ENCODE measurements around the gene FBXO21. TPM values are rescaled to one million over a fixed set of nuclear protein-coding genes. Genes with fewer than 3 reads are reported as not detected.

Gene FBXO21
- total and polyA plus RNA-seq, 2 of the 13 experiments (the other 11 are each of a cell fraction or from before 2014, with no cell fraction given): 15.6 to 32.5 TPM

- TF ChIP-seq ZNF605 (CRISPR knock-in tag; IDR thresholded peaks at IDR 0.05): no peak
- TF ChIP-seq RERE (CRISPR knock-in tag; IDR thresholded peaks at IDR 0.05; ENCODE audit: low read depth): no peak
- TF ChIP-seq ZBTB2 (CRISPR knock-in tag; IDR thresholded peaks at IDR 0.05; ENCODE audit: low read depth): no peak
- no peak for TF ChIP-seq MIER3 (CRISPR knock-in tag; IDR thresholded peaks at IDR 0.05; ENCODE audit: borderline replicate concordance)
- no peak for TF ChIP-seq ZNF556 (CRISPR knock-in tag; IDR thresholded peaks at IDR 0.05; ENCODE audit: borderline replicate concordance)
Observed at GRCh38 chr12:117172168-117172567, 18.1 kb downstream of the FBXO21 start (continued).

GRCh38 chr12:117171499-117172162, 18.6 kb downstream of the FBXO21 start:
- Histone ChIP-seq H3K4me3 (replicated peaks in 1 of 3; ENCODE audit: insufficient read depth in 1 of 3, low read depth in 2 of 3, low read length in 3 of 3) (no peak overlapping the region), H3K27ac (ENCODE audit: extremely low read length, insufficient read depth, low read length) (no peak overlapping the region), H2AFZ (ENCODE audit: low read length) (no peak overlapping the region), H4K20me1 (ENCODE audit: insufficient read depth, low read length) (no peaks in the 10 kb centered on the region), H3K4me1 (ENCODE audit: insufficient read depth, low read length) (peaks cover 13% of the 10 kb centered on the region), H3K9ac (ENCODE audit: insufficient read depth, low read depth, low read length) (no peak overlapping the region), H3K79me2 (ENCODE audit: insufficient read depth, low read length) (no peaks in the 10 kb centered on the region), H3K9me3 (ENCODE audit: low read length) (no peaks in the 10 kb centered on the region), H3K36me3 (replicated peaks in 1 of 2; ENCODE audit: control insufficient read depth in 1 of 2, insufficient read depth in 2 of 2, low read length in 2 of 2) (peaks cover 24 to 79% of the 10 kb centered on the region in 2 experiments), H3K27me3 (ENCODE audit: control insufficient read depth in 1 of 2, insufficient read depth in 2 of 2, low read length in 2 of 2) (no peaks in the 10 kb centered on the region), H3K4me2 (ENCODE audit: low read depth, low read length) (no peak overlapping the region)
- BruUV-seq (replicated peaks): no TSS peak
- FAIRE-seq: no peak
- ChIA-PET CTCF (ENCODE audit: low intra/inter-chr PET ratio, low total read pairs) (no interaction called here), POLR2A (no interaction called here)
- 89% methylated on average over 2 of the region's 2 CpGs for WGBS (ENCODE audit: low lambda C conversion rate)
- DNase-seq (ENCODE audit: low spot score): no peak
- in situ Hi-C loops (cut with HindIII; ENCODE audit: extremely low pct_ligation_motif_present, low pct_unique_long_range_greater_than_20kb) (no loop called here), intact Hi-C loops (cut with micrococcal nuclease; ENCODE audit: unreplicated experiment) (no loop called here)
- ATAC-seq: no peak
- TF ChIP-seq DPF2 (CRISPR knock-in tag; IDR thresholded peaks at IDR 0.05; ENCODE audit: borderline replicate concordance, low read depth) (no peak), ZNF451 (CRISPR knock-in tag; IDR thresholded peaks at IDR 0.05) (no peak), ZNF260 (CRISPR knock-in tag; IDR thresholded peaks at IDR 0.05; ENCODE audit: borderline replicate concordance, low read depth) (no peak), MTA3 (CRISPR knock-in tag; IDR thresholded peaks at IDR 0.05) (no peak), IRF9 (CRISPR knock-in tag; IDR thresholded peaks at IDR 0.05; ENCODE audit: borderline replicate concordance) (no peak), ZNF598 (CRISPR knock-in tag; IDR thresholded peaks at IDR 0.05; ENCODE audit: borderline replicate concordance) (no peak), RFXAP (CRISPR knock-in tag; IDR thresholded peaks at IDR 0.05; ENCODE audit: borderline replicate concordance) (no peak), ZNF83 (CRISPR knock-in tag; IDR thresholded peaks at IDR 0.05; ENCODE audit: borderline replicate concordance) (no peak), ZC3H13 (CRISPR knock-in tag; IDR thresholded peaks at IDR 0.05) (no peak), CREB1 (IDR thresholded peaks at IDR 0.05) (no peak), CREB1 (CRISPR knock-in tag; IDR thresholded peaks at IDR 0.05) (no peak), ZNF605 (CRISPR knock-in tag; IDR thresholded peaks at IDR 0.05) (no peak)

Data from HepG2 (cell line).